ENCODE results near the gene FBL.
"Not testable (repeated sequence)": the region's sequence is repeated elsewhere in the genome, so short reads cannot be mapped to it uniquely, and the experiment has no call there.

- TF ChIP-seq, protein P1, sequence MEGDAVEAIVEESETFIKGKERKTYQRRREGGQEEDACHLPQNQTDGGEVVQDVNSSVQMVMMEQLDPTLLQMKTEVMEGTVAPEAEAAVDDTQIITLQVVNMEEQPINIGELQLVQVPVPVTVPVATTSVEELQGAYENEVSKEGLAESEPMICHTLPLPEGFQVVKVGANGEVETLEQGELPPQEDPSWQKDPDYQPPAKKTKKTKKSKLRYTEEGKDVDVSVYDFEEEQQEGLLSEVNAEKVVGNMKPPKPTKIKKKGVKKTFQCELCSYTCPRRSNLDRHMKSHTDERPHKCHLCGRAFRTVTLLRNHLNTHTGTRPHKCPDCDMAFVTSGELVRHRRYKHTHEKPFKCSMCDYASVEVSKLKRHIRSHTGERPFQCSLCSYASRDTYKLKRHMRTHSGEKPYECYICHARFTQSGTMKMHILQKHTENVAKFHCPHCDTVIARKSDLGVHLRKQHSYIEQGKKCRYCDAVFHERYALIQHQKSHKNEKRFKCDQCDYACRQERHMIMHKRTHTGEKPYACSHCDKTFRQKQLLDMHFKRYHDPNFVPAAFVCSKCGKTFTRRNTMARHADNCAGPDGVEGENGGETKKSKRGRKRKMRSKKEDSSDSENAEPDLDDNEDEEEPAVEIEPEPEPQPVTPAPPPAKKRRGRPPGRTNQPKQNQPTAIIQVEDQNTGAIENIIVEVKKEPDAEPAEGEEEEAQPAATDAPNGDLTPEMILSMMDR (IDR thresholded peaks at IDR 0.05; ENCODE audit: low read length), result not testable (repeated sequence)
- TF ChIP-seq EZH2 (optimal IDR thresholded peaks at IDR 0.05; ENCODE audit: low read depth, low read length), result not testable (repeated sequence)
Measured at GRCh38 chr19:39876486-39876885, 30.3 kb upstream of the FBL start.

Data from MM.1S (cell line).